Endothelial cell of umbilical vein (primary cell): ENCODE results near the gene TRPV6. TPM values are rescaled to one million over a fixed set of nuclear protein-coding genes. Genes with fewer than 3 reads are reported as not detected.

ENCODE experiments used
- BruUV-seq: library from RNA; stranded (reverse); fragments of 400-500 nt; replicated peaks from 2 replicates; lab custom pipeline; 2021; lab: Mats Ljungman, UMichigan
- CTCF ChIA-PET: fragments of 300-600, 350-600 bp; sonication (Branson Sonifier 250); formaldehyde crosslinking; loops from one replicate; lab custom pipeline; 2021; ENCODE audit warnings: antibody characterized with exemption, inconsistent platforms; lab: Charles Lee
- POLR2A ChIA-PET: fragments of 300-600, 350-600 bp; sonication (Branson Sonifier 250); formaldehyde crosslinking; loops from one replicate; lab custom pipeline; 2021; ENCODE audit warnings: antibody characterized with exemption, inconsistent platforms; lab: Charles Lee
- DNase-seq: peaks from one replicate; pipeline ENCODE4 v3.0.0-alpha.2; 2011; ENCODE audit warnings: low read depth, low spot score
- FAIRE-seq: peaks from 2 replicates; lab custom pipeline; 2011; peaks lifted over from hg19 to GRCh38; lab: Jason Lieb, UNC
- H2AFZ ChIP-seq: 2 replicates; pipeline ENCODE4 v1.6.0; 2012; ENCODE audit warnings: low read depth, low read length, control low read depth, inconsistent platforms
- H3K27ac ChIP-seq: 2 replicates; pipeline ENCODE4 v1.5.1; 2011; ENCODE audit warnings: low read depth, mild to moderate bottlenecking, control low read depth, low read length, moderate library complexity; ENCODE audit not compliant: insufficient read depth
- H3K27me3 ChIP-seq, 2 experiments: 2 replicates each; pipeline versions ENCODE4 v1.6.0 to v1.6.1; 2011; ENCODE audit warnings: low read length in 2 of 2, mixed read lengths in 1 of 2; ENCODE audit not compliant: control insufficient read depth in 2 of 2, insufficient read depth in 2 of 2
- H3K36me3 ChIP-seq, 2 experiments: 2 replicates in 1 of 2; 3 replicates in 1 of 2; pipeline ENCODE4 v1.5.1; 2011; ENCODE audit warnings: low read length in 2 of 2, mild to moderate bottlenecking in 1 of 2, moderate library complexity in 1 of 2; ENCODE audit not compliant: control insufficient read depth in 2 of 2, insufficient read depth in 2 of 2; ENCODE audit errors: extremely low read depth in 1 of 2
- H3K4me1 ChIP-seq: 3 replicates; pipeline ENCODE4 v1.5.1; 2011; ENCODE audit warnings: mild to moderate bottlenecking, low read length; ENCODE audit not compliant: control insufficient read depth, insufficient read depth; ENCODE audit errors: extremely low read depth
- H3K4me2 ChIP-seq: 2 replicates; pipeline ENCODE4 v1.6.1; 2011; ENCODE audit warnings: low read length, control low read depth, mixed read lengths; ENCODE audit not compliant: insufficient read depth
- H3K4me3 ChIP-seq, 3 experiments: fragments of 200-600 bp in 1 of 3; sonication (generic), shearing (Covaris generic) in 1 of 3; replicated peaks in 1 of 3; 2 replicates each; pipeline ENCODE4 v1.5.1; 2011 to 2016; ENCODE audit warnings: control low read depth in 3 of 3, low read length in 3 of 3, mild to moderate bottlenecking in 2 of 3, inconsistent platforms in 1 of 3, low read depth in 1 of 3, moderate library complexity in 1 of 3; ENCODE audit not compliant: insufficient read depth in 1 of 3
- H3K79me2 ChIP-seq: 2 replicates; pipeline ENCODE4 v1.6.0; 2012; ENCODE audit warnings: low read length, inconsistent platforms; ENCODE audit not compliant: control insufficient read depth, insufficient read depth
- H3K9ac ChIP-seq: replicated peaks from 2 replicates; pipeline ENCODE3; 2011; ENCODE audit warnings: low read length, control low read depth; ENCODE audit not compliant: insufficient read depth; ENCODE audit errors: extremely low read depth
- H3K9me1 ChIP-seq: replicated peaks from 3 replicates; pipeline ENCODE4 v1.6.0; 2011; ENCODE audit warnings: mild to moderate bottlenecking, low read length; ENCODE audit not compliant: control insufficient read depth, insufficient read depth; ENCODE audit errors: extremely low read depth
- H3K9me3 ChIP-seq: replicated peaks from 2 replicates; pipeline ENCODE4 v1.5.1; 2012; ENCODE audit warnings: low read length, inconsistent platforms; ENCODE audit not compliant: control insufficient read depth, insufficient read depth
- H4K20me1 ChIP-seq: replicated peaks from 2 replicates; pipeline ENCODE3; 2011; ENCODE audit warnings: mild to moderate bottlenecking, low read length; ENCODE audit not compliant: control insufficient read depth, insufficient read depth; ENCODE audit errors: extremely low read depth
- CTCF ChIP-seq, 2 donors: IDR thresholded peaks; 1 replicate in 1 of 2; 2 replicates in 1 of 2; pipeline ENCODE4 v1.5.1; 2011; ENCODE audit warnings: low read length in 2 of 2, mild to moderate bottlenecking in 2 of 2, moderate library complexity in 2 of 2, control low read depth in 1 of 2, inconsistent platforms in 1 of 2, low read depth in 1 of 2; ENCODE audit not compliant: insufficient read depth in 1 of 2; ENCODE audit errors: extremely low read depth in 1 of 2
- EZH2 ChIP-seq: IDR thresholded peaks from 2 replicates; pipeline ENCODE4 v1.6.1; 2012; ENCODE audit warnings: borderline replicate concordance, low read depth, mild to moderate bottlenecking, moderate library complexity, low read length, inconsistent platforms; ENCODE audit not compliant: severe bottlenecking
- FOS ChIP-seq: IDR thresholded peaks from 2 replicates; pipeline ENCODE4 v1.6.1; 2011; ENCODE audit warnings: mild to moderate bottlenecking, low read length, moderate library complexity, borderline replicate concordance; ENCODE audit not compliant: insufficient read depth
- GATA2 ChIP-seq: IDR thresholded peaks from 2 replicates; pipeline ENCODE4 v1.7.0; 2011; ENCODE audit warnings: low read depth, mild to moderate bottlenecking, moderate library complexity, mixed read lengths, low read length; ENCODE audit not compliant: insufficient read length, insufficient read depth
- JUN ChIP-seq: IDR thresholded peaks from 2 replicates; pipeline ENCODE4 v1.6.1; 2011; ENCODE audit warnings: borderline replicate concordance, low read depth; ENCODE audit not compliant: insufficient read length, insufficient read depth
- MAX ChIP-seq: IDR thresholded peaks from 2 replicates; pipeline ENCODE4 v1.6.1; 2011; ENCODE audit not compliant: insufficient read depth, insufficient read length
- MYC ChIP-seq: IDR thresholded peaks from one replicate; pipeline ENCODE4 v1.6.1; 2011; ENCODE audit warnings: mild to moderate bottlenecking, low read depth, low read length
- POLR2A ChIP-seq: IDR thresholded peaks from 2 replicates; pipeline ENCODE4 v1.6.1; 2012; ENCODE audit warnings: low read depth, mild to moderate bottlenecking, control low read depth, low read length
- POLR2AphosphoS5 ChIP-seq: IDR thresholded peaks from 2 replicates; pipeline ENCODE4 v1.6.1; 2012; ENCODE audit warnings: low read depth, mild to moderate bottlenecking, control low read depth, low read length, moderate library complexity; ENCODE audit not compliant: insufficient read depth
- dilution Hi-C: fragments of 300-500 bp; cut with MboI; formaldehyde crosslinking; loops from one replicate; pipeline ENCODE4 v1.15.0; 2019; ENCODE audit warnings: low sequenced_read_pairs; ENCODE audit not compliant: extremely low pct_ligation_motif_present
- intact Hi-C: fragments of 100-400 bp; cut with micrococcal nuclease; formaldehyde crosslinking; loops from one replicate; pipeline ENCODE4 v1.10.0; 2022
- polyA plus RNA-seq, 4 experiments: library from polyadenylated mRNA; depleted of rRNA in 3 of 4; stranded (reverse) in 3 of 4; unstranded in 1 of 4; fragments of >200 nt; gene quantifications; 2 replicates each; pipeline versions ENCODE4 v1.2.1 to v1.2.3, GENCODE V29; 2011 to 2012; ENCODE audit warnings: missing spikeins in 1 of 4
- total RNA-seq: library from RNA; stranded (reverse); gene quantifications from 2 replicates; pipeline ENCODE4 v1.2.3, GENCODE V29; 2021

The TRPV6 gene
- total and polyA plus RNA-seq, 2 donors (not counting 3 experiments of a cell fraction or from before 2014, with no cell fraction given), result not detected

DNA sequence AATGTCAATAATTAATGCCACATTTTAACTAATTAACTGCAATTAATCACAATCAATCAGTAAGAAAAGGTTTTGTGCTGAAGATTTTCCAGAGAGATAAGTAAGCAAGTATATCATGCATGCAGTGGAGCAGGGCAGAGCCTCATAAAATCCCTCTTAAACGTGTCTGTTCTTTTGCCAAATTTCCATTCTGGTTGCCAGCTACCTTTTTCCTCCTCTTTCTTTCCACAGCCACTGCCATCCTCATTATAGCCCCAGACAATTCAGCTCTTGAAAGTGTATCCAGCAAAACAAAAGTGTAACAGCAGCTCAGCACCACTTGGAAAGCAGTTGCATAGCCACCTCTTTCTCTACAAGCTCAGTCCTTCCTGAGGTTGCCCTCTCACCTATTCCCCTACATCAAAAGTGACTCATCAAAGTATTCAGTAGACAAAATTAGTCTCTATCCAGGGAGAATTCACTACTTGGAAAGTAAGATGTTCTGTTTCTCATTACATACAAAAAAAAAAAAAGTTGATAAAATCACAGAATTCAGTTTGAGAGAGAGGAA is 57.5 kb downstream of the TRPV6 start:
- Histone ChIP-seq H3K9ac (no peak overlapping the region), H3K36me3 (no peaks in the 10 kb centered on the region), H3K4me1 (no peaks in the 10 kb centered on the region), H3K27me3 (peaks cover 2 to 21% of the 10 kb centered on the region in 2 experiments), H3K27ac (no peak overlapping the region), H3K9me1 (no peaks in the 10 kb centered on the region), H3K4me3 (no peak overlapping the region), H3K79me2 (no peaks in the 10 kb centered on the region), H2AFZ (no peak overlapping the region), H3K4me2 (no peak overlapping the region), H4K20me1 (no peaks in the 10 kb centered on the region), H3K9me3 (no peaks in the 10 kb centered on the region)
- CTCF ChIA-PET, result no interaction called here
- DNase-seq (no peak), FAIRE-seq (no peak)
- POLR2A ChIA-PET, result no interaction called here
- no TSS peak for BruUV-seq
- dilution Hi-C loops, result no loop called here
- no peak for TF ChIP-seq JUN
- TF ChIP-seq POLR2A, result no peak
- TF ChIP-seq MAX, result no peak
- no peak for TF ChIP-seq POLR2AphosphoS5
- TF ChIP-seq EZH2, result no peak
- no peak for TF ChIP-seq MYC
- no peak for TF ChIP-seq CTCF (IDR thresholded peaks at IDR 0.05; ENCODE audit: extremely low read depth in 1 of 2, insufficient read depth in 1 of 2, low read depth in 1 of 2, low read length in 2 of 2)
- TF ChIP-seq FOS, result no peak
- no peak for TF ChIP-seq GATA2
- intact Hi-C loops, result loop anchor here (5.0 kb wide), 1 partner anchor 181 kb away; no protein-coding TSS in a partner anchor
